Keratinocyte (primary cell): ENCODE results near the gene MOAP1. TPM values are rescaled to one million over a fixed set of nuclear protein-coding genes. Genes with fewer than 3 reads are reported as not detected.
"Not testable (repeated sequence)": the region's sequence is repeated elsewhere in the genome, so short reads cannot be mapped to it uniquely, and the experiment has no call there.

ENCODE experiments used
- DNase-seq: peaks from one replicate; pipeline ENCODE4 v3.0.0-alpha.2; 2011; ENCODE audit warnings: low read depth, missing footprints, low spot score
- FAIRE-seq: peaks from 2 replicates; lab custom pipeline; 2011; peaks lifted over from hg19 to GRCh38; lab: Jason Lieb, UNC
- H2AFZ ChIP-seq: 2 replicates; pipeline ENCODE4 v1.6.0; 2012; ENCODE audit warnings: low read length, control low read depth, inconsistent platforms; ENCODE audit not compliant: control insufficient read depth
- H3K27ac ChIP-seq: 2 replicates; pipeline ENCODE4 v1.5.1; 2011; ENCODE audit warnings: low read length; ENCODE audit not compliant: control insufficient read depth, insufficient read depth
- H3K27me3 ChIP-seq: 3 replicates; pipeline ENCODE4 v1.6.0; 2011; ENCODE audit warnings: low read length; ENCODE audit not compliant: control insufficient read depth, insufficient read depth; ENCODE audit errors: extremely low read depth
- H3K36me3 ChIP-seq, 2 experiments: 2 replicates in 1 of 2; 3 replicates in 1 of 2; pipeline ENCODE4 v1.5.1; 2011; ENCODE audit warnings: low read length in 2 of 2, mild to moderate bottlenecking in 1 of 2; ENCODE audit not compliant: control insufficient read depth in 2 of 2, insufficient read depth in 2 of 2; ENCODE audit errors: extremely low read depth in 1 of 2
- H3K4me1 ChIP-seq: 3 replicates; pipeline ENCODE4 v1.5.1; 2011; ENCODE audit warnings: low read length; ENCODE audit not compliant: control insufficient read depth, insufficient read depth; ENCODE audit errors: extremely low read depth
- H3K4me2 ChIP-seq: 3 replicates; pipeline ENCODE4 v1.6.0; 2011; ENCODE audit warnings: low read depth, low read length; ENCODE audit not compliant: control insufficient read depth, insufficient read depth; ENCODE audit errors: extremely low read depth
- H3K4me3 ChIP-seq, 3 experiments: fragments of 200-600 bp in 1 of 3; sonication (generic) in 1 of 3; 2 replicates in 2 of 3; 3 replicates in 1 of 3; pipeline ENCODE4 v1.5.1; 2011 to 2016; ENCODE audit warnings: low read length in 3 of 3, mild to moderate bottlenecking in 3 of 3, control low read depth in 2 of 3, inconsistent platforms in 1 of 3, low read depth in 1 of 3, mixed read lengths in 1 of 3, mixed run types in 1 of 3, moderate library complexity in 1 of 3; ENCODE audit not compliant: control insufficient read depth in 2 of 3, insufficient read depth in 2 of 3; ENCODE audit errors: extremely low read depth in 1 of 3
- H3K79me2 ChIP-seq: 2 replicates; pipeline ENCODE4 v1.6.0; 2012; ENCODE audit warnings: low read length; ENCODE audit not compliant: control insufficient read depth, insufficient read depth
- H3K9ac ChIP-seq: 3 replicates; pipeline ENCODE4 v1.6.0; 2011; ENCODE audit warnings: low read length; ENCODE audit not compliant: control insufficient read depth, insufficient read depth; ENCODE audit errors: extremely low read depth
- H3K9me1 ChIP-seq: 3 replicates; pipeline ENCODE4 v1.6.0; 2011; ENCODE audit warnings: low read length; ENCODE audit not compliant: control insufficient read depth, insufficient read depth; ENCODE audit errors: extremely low read depth
- H3K9me3 ChIP-seq: 2 replicates; pipeline ENCODE4 v1.5.1; 2012; ENCODE audit warnings: low read depth, low read length; ENCODE audit not compliant: control insufficient read depth
- H4K20me1 ChIP-seq: 3 replicates; pipeline ENCODE4 v1.6.0; 2011; ENCODE audit warnings: low read length; ENCODE audit not compliant: control insufficient read depth, insufficient read depth; ENCODE audit errors: extremely low read depth
- EZH2 ChIP-seq: IDR thresholded peaks from one replicate; pipeline ENCODE4 v1.6.1; 2012; ENCODE audit warnings: inconsistent platforms, mild to moderate bottlenecking, low read length, moderate library complexity
- dilution Hi-C: fragments of 300-500 bp; cut with MboI; formaldehyde crosslinking; loops from one replicate; pipeline ENCODE4 v1.7.0; 2020; ENCODE audit warnings: low sequenced_read_pairs; ENCODE audit not compliant: extremely low pct_ligation_motif_present
- polyA plus RNA-seq, 5 experiments: library from polyadenylated mRNA; depleted of rRNA in 3 of 5; stranded (reverse) in 3 of 5; stranded (forward) in 1 of 5; unstranded in 1 of 5; fragments of >200 nt; gene quantifications; 1 replicate in 1 of 5; 2 replicates in 3 of 5; 3 replicates in 1 of 5; pipeline versions ENCODE4 v1.2.1 to v1.2.3, GENCODE V29; 2011 to 2012; ENCODE audit warnings: missing spikeins in 2 of 5, low read depth in 1 of 5, low replicate concordance in 1 of 5
- TF ChIP-seq, protein P1 (sequence below), 3 experiments: IDR thresholded peaks in 1 of 3; conservative IDR thresholded peaks in 1 of 3; optimal IDR thresholded peaks in 1 of 3; 2 replicates in 2 of 3; 3 replicates in 1 of 3; pipeline versions ENCODE3 to v1.5.1; 2011; ENCODE audit warnings: low read length in 3 of 3, mild to moderate bottlenecking in 3 of 3, moderate library complexity in 2 of 3, control low read depth in 1 of 3, inconsistent platforms in 1 of 3; ENCODE audit not compliant: insufficient read depth in 2 of 3; ENCODE audit errors: extremely low read depth in 1 of 3

The MOAP1 gene
- polyA plus RNA-seq, 1 donor (not counting 4 experiments of a cell fraction or from before 2014, with no cell fraction given): 17.2 TPM

DNA sequence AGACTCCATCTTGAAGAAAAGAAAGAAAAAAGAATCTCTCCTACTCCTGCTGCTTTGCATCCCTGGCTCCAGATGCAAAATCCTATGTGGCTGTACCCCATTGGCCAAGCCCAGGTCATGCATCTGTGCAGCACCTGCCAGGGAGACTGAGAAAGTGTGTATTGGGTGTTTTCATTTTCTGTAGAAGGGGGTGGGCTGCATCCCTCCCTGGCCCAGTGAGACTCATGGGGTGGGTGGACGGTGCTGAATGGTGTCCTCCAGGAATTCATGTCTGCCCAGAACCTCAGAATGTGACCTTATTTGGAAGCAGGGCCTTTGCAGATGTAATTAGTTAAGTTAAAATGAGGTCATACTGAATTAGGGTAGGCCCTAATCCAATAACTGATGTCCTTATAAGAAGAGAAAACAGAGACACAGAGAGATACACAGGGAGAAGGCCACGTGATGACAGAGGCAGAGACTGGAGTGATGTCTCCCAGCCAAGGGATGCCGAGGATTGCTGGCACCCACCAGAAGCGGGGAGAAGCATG, 23.2 kb downstream of the MOAP1 start:
- Histone ChIP-seq H3K36me3 (no peaks in the 10 kb centered on the region), H3K27ac (no peak overlapping the region), H3K4me1 (no peaks in the 10 kb centered on the region), H3K79me2 (no peaks in the 10 kb centered on the region), H4K20me1 (no peaks in the 10 kb centered on the region), H2AFZ (no peak overlapping the region), H3K9ac (no peak overlapping the region), H3K9me1 (no peaks in the 10 kb centered on the region), H3K9me3 (no peaks in the 10 kb centered on the region), H3K4me2 (no peak overlapping the region), H3K27me3 (no peaks in the 10 kb centered on the region), H3K4me3 (no peak overlapping the region)
- DNase-seq (no peak), FAIRE-seq (no peak)
- dilution Hi-C loops: no loop called here
- TF ChIP-seq EZH2: no peak
- TF ChIP-seq, protein P1, sequence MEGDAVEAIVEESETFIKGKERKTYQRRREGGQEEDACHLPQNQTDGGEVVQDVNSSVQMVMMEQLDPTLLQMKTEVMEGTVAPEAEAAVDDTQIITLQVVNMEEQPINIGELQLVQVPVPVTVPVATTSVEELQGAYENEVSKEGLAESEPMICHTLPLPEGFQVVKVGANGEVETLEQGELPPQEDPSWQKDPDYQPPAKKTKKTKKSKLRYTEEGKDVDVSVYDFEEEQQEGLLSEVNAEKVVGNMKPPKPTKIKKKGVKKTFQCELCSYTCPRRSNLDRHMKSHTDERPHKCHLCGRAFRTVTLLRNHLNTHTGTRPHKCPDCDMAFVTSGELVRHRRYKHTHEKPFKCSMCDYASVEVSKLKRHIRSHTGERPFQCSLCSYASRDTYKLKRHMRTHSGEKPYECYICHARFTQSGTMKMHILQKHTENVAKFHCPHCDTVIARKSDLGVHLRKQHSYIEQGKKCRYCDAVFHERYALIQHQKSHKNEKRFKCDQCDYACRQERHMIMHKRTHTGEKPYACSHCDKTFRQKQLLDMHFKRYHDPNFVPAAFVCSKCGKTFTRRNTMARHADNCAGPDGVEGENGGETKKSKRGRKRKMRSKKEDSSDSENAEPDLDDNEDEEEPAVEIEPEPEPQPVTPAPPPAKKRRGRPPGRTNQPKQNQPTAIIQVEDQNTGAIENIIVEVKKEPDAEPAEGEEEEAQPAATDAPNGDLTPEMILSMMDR (optimal IDR thresholded peaks at IDR 0.05 in 1 of 3, IDR thresholded peaks at IDR 0.05 in 1 of 3, conservative IDR thresholded peaks at IDR 0.05 in 1 of 3; ENCODE audit: extremely low read depth in 1 of 3, insufficient read depth in 2 of 3, low read length in 3 of 3): no peak

DNA sequence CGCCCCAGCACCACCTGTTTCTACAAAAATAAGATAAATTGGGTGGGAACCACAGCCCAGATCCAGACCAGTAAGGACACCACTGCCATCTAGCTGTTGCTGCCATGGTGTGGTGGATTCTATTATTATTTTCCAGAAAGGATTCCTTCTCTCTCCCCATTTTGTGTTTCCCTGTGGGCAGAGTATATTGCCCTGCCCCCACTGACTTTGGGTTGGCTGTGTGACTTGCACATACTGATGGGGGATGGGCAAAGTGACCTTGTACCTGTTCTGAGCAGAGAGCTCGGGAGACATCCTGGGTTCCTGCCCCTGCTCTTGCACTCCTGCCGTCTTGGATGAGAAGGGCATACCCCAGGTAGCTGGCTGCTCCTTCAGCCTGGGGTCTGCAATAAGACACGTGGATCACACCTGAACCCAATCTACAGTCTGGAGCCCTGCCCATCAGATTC, 24.3 kb downstream of the MOAP1 start:
- TF ChIP-seq, protein P1 (optimal IDR thresholded peaks at IDR 0.05 in 1 of 3, IDR thresholded peaks at IDR 0.05 in 1 of 3, conservative IDR thresholded peaks at IDR 0.05 in 1 of 3; ENCODE audit: extremely low read depth in 1 of 3, insufficient read depth in 2 of 3, low read length in 3 of 3): peak; percentile 46 to 79 (median 58)
- TF ChIP-seq EZH2: no peak
- no peak for FAIRE-seq
- H3K27ac ChIP-seq: no peak overlapping the region

DNA sequence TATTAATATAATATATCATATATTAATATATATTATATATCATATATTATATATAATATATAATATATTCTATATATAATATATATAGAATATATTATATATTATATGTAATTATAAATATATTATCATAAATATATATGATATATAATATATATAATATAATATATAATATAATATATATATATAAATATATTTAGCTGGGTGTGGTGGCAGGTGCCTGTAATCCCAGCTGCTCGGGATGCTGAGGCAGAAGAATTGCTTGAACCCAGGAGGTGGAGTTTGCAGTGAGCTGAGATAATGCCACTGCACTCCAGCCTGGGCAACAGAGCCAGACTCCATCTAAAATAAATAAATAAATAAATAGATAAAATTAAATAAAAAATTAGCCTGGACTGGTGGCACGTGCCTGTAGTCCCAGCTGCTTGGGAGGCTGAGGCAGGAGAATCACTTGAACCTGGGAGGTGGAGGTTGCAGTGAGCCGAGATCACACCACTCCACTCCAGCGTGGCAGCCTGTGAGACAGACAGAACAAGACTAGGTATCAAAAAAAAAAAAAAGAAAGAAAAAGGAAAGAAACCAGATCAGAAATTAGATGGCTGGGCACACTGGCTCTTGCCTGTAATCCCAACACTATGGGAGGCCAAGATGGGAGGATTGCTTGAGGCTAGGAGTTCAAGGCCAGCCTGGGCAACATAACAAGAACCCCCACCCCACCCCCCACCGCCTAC, 24.9 kb downstream of the MOAP1 start:
- H3K4me1 ChIP-seq, H2AFZ ChIP-seq, FAIRE-seq, DNase-seq, dilution Hi-C loops, H3K9ac ChIP-seq, H3K4me2 ChIP-seq, H3K36me3 ChIP-seq, H3K4me3 ChIP-seq, H3K9me1 ChIP-seq, H3K27ac ChIP-seq, H3K79me2 ChIP-seq, H3K9me3 ChIP-seq, H3K27me3 ChIP-seq, H4K20me1 ChIP-seq: not testable (repeated sequence)

More for the DNA sequence above, 24.3 kb downstream of the MOAP1 start:
- dilution Hi-C loops: no loop called here
- H3K9ac ChIP-seq: no peak overlapping the region
- H3K9me3 ChIP-seq: no peaks in the 10 kb centered on the region
- H3K27me3 ChIP-seq: no peaks in the 10 kb centered on the region
- DNase-seq: no peak
- H3K9me1 ChIP-seq: no peaks in the 10 kb centered on the region
- no peak overlapping the region for H2AFZ ChIP-seq
- H3K4me2 ChIP-seq: no peak overlapping the region
- H3K4me1 ChIP-seq: no peaks in the 10 kb centered on the region
- no peaks in the 10 kb centered on the region for H3K36me3 ChIP-seq
- no peaks in the 10 kb centered on the region for H3K79me2 ChIP-seq
- no peaks in the 10 kb centered on the region for H4K20me1 ChIP-seq
- no peak overlapping the region for H3K4me3 ChIP-seq
